HTERT RPE-1 (cell line): ENCODE results near the gene SH3RF3.

Source experiments
- in situ Hi-C: fragments of 300-500 bp; cut with MboI; formaldehyde crosslinking; loops from 4 replicates; pipeline ENCODE4 v1.14.3; 2020; ENCODE audit warnings: low sequenced_read_pairs

The SH3RF3 gene

GRCh38 chr2:109277406-109277805 is 148.4 kb downstream of the SH3RF3 start:
- in situ Hi-C loops: no loop called here

- in situ Hi-C loops: no loop called here
These were observed 150.3 kb downstream of the SH3RF3 start for GRCh38 chr2:109279243-109279860.

- in situ Hi-C loops: no loop called here
These were observed 151.8 kb downstream of the SH3RF3 start for GRCh38 chr2:109280804-109281203.

GRCh38 chr2:109282360-109282759 is 153.4 kb downstream of the SH3RF3 start:
- in situ Hi-C loops: no loop called here

DNA sequence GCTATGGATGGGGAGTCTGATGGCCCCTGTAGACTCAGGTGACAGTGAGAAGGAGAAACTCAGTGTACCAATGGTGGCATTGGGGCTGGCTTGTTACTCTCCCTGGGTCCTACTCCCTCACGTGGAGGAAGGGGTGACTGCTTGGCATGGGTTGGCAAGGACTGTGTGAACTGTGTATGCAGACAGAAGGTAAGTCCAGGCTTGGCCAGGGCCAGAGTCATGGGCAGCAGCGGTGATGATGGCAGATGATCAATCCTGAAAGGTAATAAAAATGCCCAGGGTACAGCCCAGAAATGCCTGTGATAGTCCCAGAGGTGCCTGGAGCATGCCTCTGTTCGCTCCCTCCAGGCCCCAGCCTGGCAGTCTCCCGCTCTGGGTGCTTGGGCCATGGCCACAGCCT is 153.9 kb downstream of the SH3RF3 start:
- in situ Hi-C loops: no loop called here

DNA sequence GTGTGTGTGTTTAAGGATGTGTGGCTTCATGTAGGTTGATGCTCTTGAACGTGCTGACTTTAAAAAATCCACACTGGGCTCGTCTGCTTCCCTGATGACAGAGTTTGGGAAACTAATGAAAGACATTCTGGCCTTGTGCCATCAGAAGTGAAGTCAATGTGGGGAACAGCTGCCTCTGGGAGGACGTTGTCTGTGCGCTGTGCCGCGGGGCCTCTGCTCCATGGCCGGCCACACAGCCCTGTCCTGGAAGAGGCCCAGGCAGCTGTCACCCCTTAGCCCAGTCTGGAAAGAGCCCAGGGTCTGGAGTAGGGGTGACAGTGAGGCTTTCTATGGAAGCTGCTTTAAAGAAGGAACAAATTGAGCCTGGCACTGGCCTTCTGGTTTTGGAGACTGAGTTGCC is 155.8 kb downstream of the SH3RF3 start:
- in situ Hi-C loops: no loop called here

DNA sequence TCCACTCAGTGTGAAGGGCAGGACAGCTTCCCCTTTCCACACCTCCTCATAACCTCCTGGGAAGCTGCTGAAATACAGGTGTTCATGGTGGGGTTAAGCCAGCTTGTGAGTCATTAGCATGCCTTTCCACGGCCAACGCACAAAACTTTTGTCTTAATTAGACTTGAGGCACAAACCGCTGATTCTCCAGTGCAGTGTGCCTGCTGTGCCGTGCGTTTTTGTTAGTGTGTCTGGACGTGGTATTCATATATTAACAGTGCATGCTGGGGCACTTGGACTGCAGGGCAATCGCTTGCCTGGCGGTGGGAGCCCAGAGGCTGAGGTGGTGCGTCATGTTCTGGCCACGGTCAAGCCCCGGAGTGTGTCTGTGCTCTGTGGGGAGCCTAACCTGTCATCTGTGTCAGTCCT is 156.2 kb downstream of the SH3RF3 start:
- in situ Hi-C loops: no loop called here

GRCh38 chr2:109287413-109287812 is 158.4 kb downstream of the SH3RF3 start:
- in situ Hi-C loops: no loop called here

DNA sequence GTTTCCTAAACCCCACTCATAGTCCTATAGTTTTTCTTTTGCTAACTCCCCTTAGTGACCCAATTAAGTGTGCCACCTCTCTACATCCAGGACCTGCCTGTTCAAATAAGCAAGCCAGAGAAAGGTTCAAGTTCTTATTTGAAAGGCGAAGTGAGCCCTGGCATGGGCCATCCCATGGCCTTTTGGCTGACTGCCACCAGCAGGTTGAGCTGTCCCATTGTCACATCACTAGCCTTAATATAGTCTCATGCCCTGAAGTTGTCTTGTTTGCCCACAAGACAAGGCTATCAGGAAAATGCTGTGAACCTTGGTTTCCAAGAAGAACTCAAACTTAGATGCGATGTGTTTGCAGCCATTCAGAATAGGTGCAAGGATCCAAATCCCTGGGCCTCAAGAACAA is 158.8 kb downstream of the SH3RF3 start:
- in situ Hi-C loops: no loop called here

DNA sequence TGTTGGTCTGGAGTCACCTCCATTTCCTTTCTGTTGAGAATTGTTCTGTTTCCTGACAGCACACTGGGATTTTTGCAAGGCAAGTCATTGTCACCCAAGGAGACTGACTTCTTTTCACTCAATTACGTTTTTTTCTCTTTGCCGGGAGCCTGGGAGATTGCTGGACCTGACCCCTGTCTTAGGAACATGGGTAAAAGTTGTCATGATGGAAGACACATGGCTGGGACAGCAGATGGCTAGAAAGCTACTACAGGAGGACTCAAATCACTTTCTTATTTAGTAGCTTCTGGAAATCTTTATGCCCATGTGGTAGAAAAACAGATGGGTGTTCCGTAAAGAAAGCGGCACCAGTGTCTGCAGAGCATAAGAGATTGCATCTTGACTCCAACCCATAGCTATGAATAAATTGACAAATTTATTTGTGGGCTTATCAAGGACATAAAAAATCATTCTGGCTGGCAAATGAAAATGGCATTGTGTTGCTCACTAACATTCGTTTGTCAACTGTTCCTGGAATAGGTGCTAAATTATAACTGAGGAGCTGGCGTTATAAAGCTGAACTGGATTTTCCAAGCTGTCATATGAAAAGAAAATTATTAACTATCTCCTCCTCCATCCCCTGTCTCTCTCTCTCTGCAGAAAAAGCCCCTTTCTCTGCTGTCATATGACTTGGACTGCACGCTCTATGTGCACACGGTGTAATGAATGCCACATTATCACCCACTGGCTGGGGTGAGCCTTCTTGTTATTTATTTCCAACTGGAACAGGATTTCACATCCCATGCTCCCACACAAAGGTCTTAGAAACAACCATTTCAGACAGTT is 159.8 kb downstream of the SH3RF3 start:
- in situ Hi-C loops: no loop called here

- in situ Hi-C loops: no loop called here
These were observed 160.7 kb downstream of the SH3RF3 start for GRCh38 chr2:109289504-109290222.

DNA sequence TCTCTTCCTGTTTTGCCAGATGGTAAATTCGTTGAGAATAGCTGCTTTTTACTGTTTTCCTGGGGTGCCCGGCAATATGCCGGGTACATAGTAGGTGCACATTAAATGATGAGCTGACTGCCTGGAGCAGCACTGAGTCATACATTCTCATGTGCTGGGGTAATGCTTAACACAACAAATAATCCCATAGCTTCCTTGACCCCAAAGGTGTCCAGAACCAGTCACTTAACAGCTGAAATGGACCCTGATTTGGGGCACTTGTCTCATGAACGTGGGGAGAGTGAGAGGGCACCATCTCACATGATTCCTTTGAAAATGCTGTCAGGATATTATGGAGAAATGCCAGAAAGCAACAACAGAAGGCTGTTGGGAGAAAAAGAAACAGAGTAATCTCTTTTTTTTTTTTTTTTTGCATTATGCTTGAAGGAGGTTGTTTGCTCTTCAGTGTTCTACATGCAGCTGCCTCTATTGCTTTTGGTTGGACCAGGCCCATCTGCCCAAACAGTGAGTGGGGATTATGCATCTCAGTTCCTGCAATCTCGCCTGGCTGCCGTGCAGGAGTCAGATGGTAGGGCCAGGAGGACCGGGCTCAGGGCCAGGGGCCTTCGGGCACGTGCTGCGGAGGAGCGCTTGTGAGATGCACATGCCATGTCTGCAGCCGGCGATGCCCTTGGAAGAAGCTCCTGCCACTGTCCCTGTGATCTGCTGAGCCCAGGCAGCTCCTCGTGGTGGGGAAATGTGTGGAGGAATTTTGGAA is 162.1 kb downstream of the SH3RF3 start:
- in situ Hi-C loops: no loop called here

GRCh38 chr2:109292386-109292785 is 163.4 kb downstream of the SH3RF3 start:
- in situ Hi-C loops: no loop called here

- in situ Hi-C loops: no loop called here
These were observed 164.7 kb downstream of the SH3RF3 start for GRCh38 chr2:109293663-109294062.

DNA sequence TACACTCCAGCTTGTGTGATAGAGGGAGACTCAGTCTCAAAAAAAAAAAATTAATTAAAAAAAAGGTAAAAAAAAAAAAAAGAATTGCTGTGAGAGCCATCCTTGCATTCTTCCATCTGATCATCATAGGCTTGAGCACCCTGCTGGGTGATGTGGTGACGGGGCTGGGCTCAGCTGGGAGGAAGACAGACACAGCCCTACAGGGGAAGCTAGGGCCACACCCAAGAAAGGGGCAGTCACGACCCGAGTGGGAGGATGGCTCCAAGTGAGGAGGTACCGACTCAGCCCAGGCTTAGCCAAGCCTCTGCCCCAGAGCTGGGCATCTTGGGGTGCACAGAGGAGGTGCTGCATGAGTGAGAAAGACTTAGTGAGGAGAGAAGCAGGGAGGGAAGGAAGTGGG is 165.5 kb downstream of the SH3RF3 start:
- in situ Hi-C loops: no loop called here

- in situ Hi-C loops: no loop called here
These were observed 166.2 kb downstream of the SH3RF3 start for GRCh38 chr2:109295070-109295780.

GRCh38 chr2:109295781-109296117 is 166.7 kb downstream of the SH3RF3 start:
- in situ Hi-C loops: no loop called here

- in situ Hi-C loops: no loop called here
These were observed 168.8 kb downstream of the SH3RF3 start for GRCh38 chr2:109297566-109298490.

- in situ Hi-C loops: no loop called here
These were observed 169.8 kb downstream of the SH3RF3 start for GRCh38 chr2:109298851-109299250.

DNA sequence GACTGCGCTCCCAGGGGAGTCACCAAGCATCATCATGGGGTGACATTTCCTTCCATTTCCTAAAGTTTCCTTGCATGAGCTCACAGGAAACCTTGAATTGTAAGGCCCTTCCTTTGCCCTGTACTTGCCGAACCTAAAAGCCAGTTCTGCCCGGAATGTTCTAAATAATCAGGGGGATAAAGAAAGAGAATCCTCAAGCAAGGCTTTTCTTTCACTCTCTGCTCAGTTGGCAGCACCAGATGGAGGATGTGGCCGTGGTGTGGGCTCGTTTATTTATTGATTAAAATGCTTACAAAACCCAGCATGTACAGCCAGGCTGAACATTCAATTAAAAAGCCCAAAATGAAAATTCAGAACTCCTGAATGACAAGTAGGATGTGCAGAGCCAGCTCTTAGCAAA is 170.5 kb downstream of the SH3RF3 start:
- in situ Hi-C loops: no loop called here
